ENCODE data around the gene IMMP2L. TPM values are rescaled to one million over a fixed set of nuclear protein-coding genes. Genes with fewer than 3 reads are reported as not detected.

IMMP2L gene
- total RNA-seq, 2 experiments from 2014 or later = 8.9 to 18.7 TPM

GRCh38 chr7:110718503-110719205, 843.6 kb downstream of the IMMP2L start:
- peaks cover 4% of the 10 kb centered on the region for H3K9me3 Mint-ChIP-seq
- H3K4me3 Mint-ChIP-seq = no peak overlapping the region
- H3K27me3 ChIP-seq (ENCODE audit: control insufficient read depth in 1 of 2, insufficient read depth in 2 of 2, low read length in 2 of 2) = no peaks in the 10 kb centered on the region
- no peaks in the 10 kb centered on the region for H3K36me3 Mint-ChIP-seq (ENCODE audit: low read depth)
- CTCF ChIA-PET = interaction anchor here (1.2 kb wide), 1 partner anchor 20 kb away, joined by 3 read pairs; no protein-coding TSS in a partner anchor
- no peak for DNase-seq
- intact Hi-C loops (cut with DNase I, micrococcal nuclease) = no loop called here
- no peak overlapping the region for H3K27ac ChIP-seq (ENCODE audit: low read depth in 1 of 2, low read length in 2 of 2)
- no peaks in the 10 kb centered on the region for H3K27me3 Mint-ChIP-seq
- no peak overlapping the region for H3K27ac Mint-ChIP-seq
- no peaks in the 10 kb centered on the region for H3K36me3 ChIP-seq (ENCODE audit: insufficient read depth, low read length)
- no peak for TF ChIP-seq CTCF (IDR thresholded peaks at IDR 0.05)
- H3K4me3 ChIP-seq (ENCODE audit: low read length) = no peak overlapping the region
- no peak for ATAC-seq (ENCODE audit: poor library complexity)
- no peaks in the 10 kb centered on the region for H3K4me1 Mint-ChIP-seq (ENCODE audit: low read depth)
- POLR2A ChIA-PET = no interaction called here
- H3K4me1 ChIP-seq (ENCODE audit: insufficient read depth, low read length) = no peaks in the 10 kb centered on the region
- H3K9me3 ChIP-seq (ENCODE audit: control insufficient read depth in 1 of 2, insufficient read depth in 1 of 2, low read length in 2 of 2) = peaks cover 0 to 4% of the 10 kb centered on the region in 2 experiments

- H3K9me3 Mint-ChIP-seq = peaks cover 2% of the 10 kb centered on the region
- H3K36me3 Mint-ChIP-seq (ENCODE audit: low read depth) = peaks cover 3% of the 10 kb centered on the region
- H3K4me1 Mint-ChIP-seq (ENCODE audit: low read depth) = no peaks in the 10 kb centered on the region
- DNase-seq = no peak
- H3K27me3 Mint-ChIP-seq = no peaks in the 10 kb centered on the region
- no peaks in the 10 kb centered on the region for H3K36me3 ChIP-seq (ENCODE audit: insufficient read depth, low read length)
- H3K9me3 ChIP-seq (ENCODE audit: control insufficient read depth in 1 of 2, insufficient read depth in 1 of 2, low read length in 2 of 2) = no peaks in the 10 kb centered on the region
- H3K4me3 ChIP-seq (ENCODE audit: low read length) = no peak overlapping the region
- H3K27me3 ChIP-seq (ENCODE audit: control insufficient read depth in 1 of 2, insufficient read depth in 2 of 2, low read length in 2 of 2) = no peaks in the 10 kb centered on the region
- POLR2A ChIA-PET = no interaction called here
- H3K27ac ChIP-seq (ENCODE audit: low read depth in 1 of 2, low read length in 2 of 2) = no peak overlapping the region
- H3K27ac Mint-ChIP-seq = no peak overlapping the region
- CTCF ChIA-PET = no interaction called here
- H3K4me1 ChIP-seq (ENCODE audit: insufficient read depth, low read length) = no peaks in the 10 kb centered on the region
- no peak for ATAC-seq (ENCODE audit: poor library complexity)
- intact Hi-C loops (cut with DNase I, micrococcal nuclease) = no loop called here
- no peak overlapping the region for H3K4me3 Mint-ChIP-seq
- no peak for TF ChIP-seq CTCF (IDR thresholded peaks at IDR 0.05)
These were observed 858.1 kb downstream of the IMMP2L start for GRCh38 chr7:110704225-110704624.

GRCh38 chr7:110698576-110698975, 863.7 kb downstream of the IMMP2L start:
- POLR2A ChIA-PET = no interaction called here
- H3K9me3 ChIP-seq (ENCODE audit: control insufficient read depth in 1 of 2, insufficient read depth in 1 of 2, low read length in 2 of 2) = no peaks in the 10 kb centered on the region
- ATAC-seq (ENCODE audit: poor library complexity) = no peak
- CTCF ChIA-PET = no interaction called here
- intact Hi-C loops (cut with DNase I, micrococcal nuclease) = no loop called here
- no peaks in the 10 kb centered on the region for H3K36me3 ChIP-seq (ENCODE audit: insufficient read depth, low read length)
- DNase-seq = no peak
- H3K4me1 ChIP-seq (ENCODE audit: insufficient read depth, low read length) = no peaks in the 10 kb centered on the region
- no peaks in the 10 kb centered on the region for H3K4me1 Mint-ChIP-seq (ENCODE audit: low read depth)
- no peak overlapping the region for H3K27ac ChIP-seq (ENCODE audit: low read depth in 1 of 2, low read length in 2 of 2)
- H3K36me3 Mint-ChIP-seq (ENCODE audit: low read depth) = no peaks in the 10 kb centered on the region
- H3K27me3 ChIP-seq (ENCODE audit: control insufficient read depth in 1 of 2, insufficient read depth in 2 of 2, low read length in 2 of 2) = no peaks in the 10 kb centered on the region
- no peaks in the 10 kb centered on the region for H3K9me3 Mint-ChIP-seq
- no peak for TF ChIP-seq CTCF (IDR thresholded peaks at IDR 0.05)
- no peaks in the 10 kb centered on the region for H3K27me3 Mint-ChIP-seq
- H3K4me3 ChIP-seq (ENCODE audit: low read length) = no peak overlapping the region
- no peak overlapping the region for H3K27ac Mint-ChIP-seq
- H3K4me3 Mint-ChIP-seq = no peak overlapping the region
